HepG2 (cell line): ENCODE results near the gene SCGB1C1. TPM values are rescaled to one million over a fixed set of nuclear protein-coding genes. Genes with fewer than 3 reads are reported as not detected.

Source experiments
- AFF4 ChIP-seq: sonication (generic); formaldehyde crosslinking; IDR thresholded peaks from 2 replicates; pipeline ENCODE4 v1.4.0; 2020; ENCODE audit warnings: missing genetic modification reagents
- ATF5 ChIP-seq: sonication (generic); formaldehyde crosslinking; IDR thresholded peaks from 2 replicates; pipeline ENCODE4 v1.4.0; 2020; ENCODE audit warnings: mild to moderate bottlenecking, low read depth, missing genetic modification reagents
- HES4 ChIP-seq: sonication (generic); formaldehyde crosslinking; IDR thresholded peaks from 2 replicates; pipeline ENCODE4 v1.9.0; 2021; ENCODE audit warnings: mild to moderate bottlenecking, missing genetic modification reagents, borderline replicate concordance
- NCOA1 ChIP-seq: sonication (generic); formaldehyde crosslinking; IDR thresholded peaks from 2 replicates; pipeline ENCODE4 v1.9.0; 2021; ENCODE audit warnings: missing genetic modification reagents
- PRDM15 ChIP-seq: sonication (generic); formaldehyde crosslinking; IDR thresholded peaks from 2 replicates; pipeline ENCODE4 v1.4.0; 2020; ENCODE audit warnings: missing genetic modification reagents
- SAP130 ChIP-seq: IDR thresholded peaks from 2 replicates; pipeline ENCODE4 v1.6.1; 2016; ENCODE audit warnings: low read depth
- SMAD1 ChIP-seq: sonication (generic); formaldehyde crosslinking; IDR thresholded peaks from 2 replicates; pipeline ENCODE4 v1.4.0; 2020; ENCODE audit warnings: missing genetic modification reagents, low read depth, mild to moderate bottlenecking, borderline replicate concordance
- ZFP41 ChIP-seq: sonication (generic); formaldehyde crosslinking; IDR thresholded peaks from 2 replicates; pipeline ENCODE4 v1.4.0; 2020; ENCODE audit warnings: mild to moderate bottlenecking, missing genetic modification reagents, borderline replicate concordance
- ZNF232 ChIP-seq: sonication (generic); formaldehyde crosslinking; IDR thresholded peaks from 2 replicates; pipeline ENCODE4 v1.4.0; 2020; ENCODE audit warnings: missing genetic modification reagents, borderline replicate concordance
- ZNF446 ChIP-seq: sonication (generic); formaldehyde crosslinking; IDR thresholded peaks from 2 replicates; pipeline ENCODE4 v1.5.0; 2020; ENCODE audit warnings: mild to moderate bottlenecking, missing genetic modification reagents
- ZNF484 ChIP-seq: sonication (generic); formaldehyde crosslinking; IDR thresholded peaks from 2 replicates; pipeline ENCODE4 v1.5.1; 2020; ENCODE audit warnings: mild to moderate bottlenecking, low read depth, missing genetic modification reagents, borderline replicate concordance
- ZNF609 ChIP-seq: sonication (generic); formaldehyde crosslinking; IDR thresholded peaks from 2 replicates; pipeline ENCODE4 v1.4.0; 2020; ENCODE audit warnings: mild to moderate bottlenecking, missing genetic modification reagents, borderline replicate concordance
- ZNF670 ChIP-seq: sonication (generic); formaldehyde crosslinking; IDR thresholded peaks from 2 replicates; pipeline ENCODE4 v1.8.0; 2022; ENCODE audit warnings: mild to moderate bottlenecking, missing genetic modification reagents, borderline replicate concordance
- ZNF709 ChIP-seq: sonication (generic); formaldehyde crosslinking; IDR thresholded peaks from 2 replicates; pipeline ENCODE4 v1.5.0; 2020; ENCODE audit warnings: mild to moderate bottlenecking, missing genetic modification reagents
- ZNF776 ChIP-seq: sonication (generic); formaldehyde crosslinking; IDR thresholded peaks from 2 replicates; pipeline ENCODE4 v1.4.0; 2020; ENCODE audit warnings: mild to moderate bottlenecking, missing genetic modification reagents
- polyA plus RNA-seq, 8 experiments: library from polyadenylated mRNA; depleted of rRNA in 3 of 8; stranded (reverse) in 7 of 8; unstranded in 1 of 8; fragments of >200 nt; fragmentation: Illumina TruSeq in 4 of 8; extraction: Trizol in 4 of 8; gene quantifications; 2 replicates each; pipeline versions ENCODE4 v1.2.1 to v1.2.3, GENCODE V29; 2011 to 2016; ENCODE audit warnings: low read depth in 4 of 8, missing spikeins in 1 of 8, mixed read lengths in 1 of 8; ENCODE audit not compliant: insufficient read depth in 1 of 8
- total RNA-seq, 5 experiments: library from RNA; depleted of rRNA; stranded (reverse); fragments of >200 nt; fragmentation: Illumina TruSeq; extraction: Trizol; gene quantifications; 2 replicates each; pipeline ENCODE4 v1.2.3, GENCODE V29; 2016; ENCODE audit warnings: low read depth in 1 of 5

The SCGB1C1 gene
- total and polyA plus RNA-seq, 2 of the 13 experiments (the other 11 are each of a cell fraction or from before 2014, with no cell fraction given): not detected

GRCh38 chr11:206526-207207 lies 13.8 kb downstream of the SCGB1C1 start (continued):
- TF ChIP-seq AFF4 (CRISPR knock-in tag) (peak; percentile 61; the same call in 1 of the 2 replicates), SAP130 (no peak), ZNF609 (CRISPR knock-in tag) (0 out of 2 replicates have a peak, but pooled peaks have one; percentile 6), ZNF446 (CRISPR knock-in tag) (peak; percentile 85; the same call in 1 of the 2 replicates), ZNF232 (CRISPR knock-in tag) (no peak), HES4 (CRISPR knock-in tag) (0 out of 2 replicates have a peak, but pooled peaks have one; percentile 62), ZNF670 (CRISPR knock-in tag) (peak; percentile 62; the same call in 1 of the 2 replicates), ZFP41 (CRISPR knock-in tag) (no peak), ZNF484 (CRISPR knock-in tag) (0 out of 2 replicates have a peak, but pooled peaks have one; percentile 54), ZNF776 (CRISPR knock-in tag) (no peak; the same call in 1 of the 2 replicates), ZNF709 (CRISPR knock-in tag) (0 out of 2 replicates have a peak, but pooled peaks have one; percentile 73), ATF5 (CRISPR knock-in tag) (0 out of 2 replicates have a peak, but pooled peaks have one; percentile 31), PRDM15 (no peak), NCOA1 (CRISPR knock-in tag) (no peak), SMAD1 (no peak)
